C4-2B (cell line): ENCODE measurements around the gene MSRB1.

Experiments
- H3K27ac ChIP-seq: fragments of 450-650 bp; 2 replicates; pipeline ENCODE4 v1.5.1; 2017
- ZFX ChIP-seq: fragments of 450-650 bp; IDR thresholded peaks from 2 replicates; pipeline ENCODE4 v1.6.1; 2017
- TF ChIP-seq, protein P1 (sequence below): fragments of 450-650 bp; conservative IDR thresholded peaks from 2 replicates; pipeline ENCODE4 v1.5.1; 2017; ENCODE audit warnings: mild to moderate bottlenecking

MSRB1 gene

DNA sequence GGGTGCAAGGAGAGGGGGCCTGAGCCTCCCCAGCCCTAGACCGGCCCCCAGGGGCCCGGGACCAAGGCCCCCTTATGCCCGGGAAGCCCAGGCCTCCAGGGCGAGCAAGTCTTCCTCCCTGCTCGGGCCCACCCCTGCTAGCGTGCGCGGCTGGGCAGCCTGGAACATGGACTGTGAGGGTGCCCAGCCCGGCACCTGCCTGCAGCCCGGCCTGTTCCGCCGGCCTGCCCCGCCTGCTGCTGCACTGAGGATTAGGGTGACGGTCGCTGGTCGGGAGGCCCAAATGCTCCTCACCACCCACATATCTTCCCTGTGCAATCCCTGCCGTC, 30.8 kb downstream of the MSRB1 start:
- TF ChIP-seq ZFX, result no peak
- no peak overlapping the region for H3K27ac ChIP-seq

DNA sequence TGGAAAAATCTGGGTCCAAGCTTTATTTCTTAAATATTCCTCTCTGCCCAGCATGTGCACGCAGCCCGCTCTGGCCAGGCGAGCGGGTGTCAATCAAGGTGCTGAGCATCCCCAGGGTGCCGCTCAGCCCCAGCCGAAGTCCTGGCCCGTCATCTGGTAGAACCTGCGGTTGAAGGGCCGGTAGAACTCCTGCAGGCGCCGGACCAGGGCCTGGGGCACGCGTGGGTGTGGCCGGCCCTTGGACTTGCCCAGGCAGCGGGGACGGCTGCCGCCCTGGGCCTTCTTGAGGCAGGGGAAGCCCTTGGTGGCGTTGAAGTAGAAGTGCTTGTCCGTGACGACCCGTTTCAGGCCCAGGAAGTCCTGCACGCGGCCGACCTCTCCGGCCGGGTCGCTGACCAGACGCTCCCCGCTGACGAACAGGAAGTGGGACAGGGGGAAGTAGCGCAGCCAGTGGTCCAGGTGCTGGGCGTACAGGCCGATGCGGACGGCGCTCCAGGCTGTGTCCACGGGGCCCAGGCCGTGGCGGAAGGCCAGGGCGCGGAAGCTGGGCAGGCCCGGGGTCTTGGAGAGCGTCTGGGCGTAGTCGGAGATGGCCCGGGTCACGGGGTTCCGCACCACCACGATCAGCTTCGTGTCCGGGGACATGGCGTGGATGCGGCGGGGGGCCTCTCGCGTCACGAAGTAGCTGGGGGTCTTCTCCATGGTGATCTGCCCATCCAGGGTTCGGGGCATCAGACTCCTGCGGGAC, 31.4 kb downstream of the MSRB1 start:
- H3K27ac ChIP-seq, result no peak overlapping the region
- TF ChIP-seq ZFX, result no peak
- TF ChIP-seq, protein P1, sequence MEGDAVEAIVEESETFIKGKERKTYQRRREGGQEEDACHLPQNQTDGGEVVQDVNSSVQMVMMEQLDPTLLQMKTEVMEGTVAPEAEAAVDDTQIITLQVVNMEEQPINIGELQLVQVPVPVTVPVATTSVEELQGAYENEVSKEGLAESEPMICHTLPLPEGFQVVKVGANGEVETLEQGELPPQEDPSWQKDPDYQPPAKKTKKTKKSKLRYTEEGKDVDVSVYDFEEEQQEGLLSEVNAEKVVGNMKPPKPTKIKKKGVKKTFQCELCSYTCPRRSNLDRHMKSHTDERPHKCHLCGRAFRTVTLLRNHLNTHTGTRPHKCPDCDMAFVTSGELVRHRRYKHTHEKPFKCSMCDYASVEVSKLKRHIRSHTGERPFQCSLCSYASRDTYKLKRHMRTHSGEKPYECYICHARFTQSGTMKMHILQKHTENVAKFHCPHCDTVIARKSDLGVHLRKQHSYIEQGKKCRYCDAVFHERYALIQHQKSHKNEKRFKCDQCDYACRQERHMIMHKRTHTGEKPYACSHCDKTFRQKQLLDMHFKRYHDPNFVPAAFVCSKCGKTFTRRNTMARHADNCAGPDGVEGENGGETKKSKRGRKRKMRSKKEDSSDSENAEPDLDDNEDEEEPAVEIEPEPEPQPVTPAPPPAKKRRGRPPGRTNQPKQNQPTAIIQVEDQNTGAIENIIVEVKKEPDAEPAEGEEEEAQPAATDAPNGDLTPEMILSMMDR, result no peak

DNA sequence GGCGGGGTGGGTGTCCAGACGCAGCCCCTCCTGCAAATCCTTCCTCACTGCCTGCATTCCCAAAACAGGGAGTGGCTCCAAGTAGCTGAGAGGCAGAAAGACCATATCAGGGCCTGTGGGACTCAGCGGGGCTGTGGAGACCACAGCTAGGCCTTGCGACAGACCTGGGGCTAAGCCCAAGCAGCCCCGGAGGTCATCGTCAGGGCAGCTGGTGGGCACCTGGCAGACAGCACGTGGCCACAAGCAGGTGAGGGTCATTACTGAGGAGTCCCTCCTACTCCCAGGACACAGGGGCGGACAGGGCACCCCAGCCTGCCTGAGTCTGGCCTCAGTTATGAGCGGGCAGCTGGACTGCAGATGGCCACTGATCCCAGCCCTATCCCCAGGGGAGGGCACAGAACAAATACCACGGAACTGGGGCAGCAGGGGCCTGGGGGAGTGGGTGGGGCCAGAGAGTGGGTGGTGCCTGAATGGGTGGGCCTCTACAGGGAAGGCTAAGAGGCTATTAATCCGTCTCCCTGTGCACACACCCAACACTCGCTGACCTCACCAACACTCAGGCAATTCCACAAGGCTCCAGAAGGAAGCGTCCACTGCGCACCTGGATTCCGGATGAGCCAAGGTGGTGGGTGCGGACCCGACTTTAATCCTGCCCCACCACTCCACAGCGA, 33.3 kb downstream of the MSRB1 start:
- TF ChIP-seq, protein P1, result no peak
- no peak for TF ChIP-seq ZFX
- no peak overlapping the region for H3K27ac ChIP-seq

DNA sequence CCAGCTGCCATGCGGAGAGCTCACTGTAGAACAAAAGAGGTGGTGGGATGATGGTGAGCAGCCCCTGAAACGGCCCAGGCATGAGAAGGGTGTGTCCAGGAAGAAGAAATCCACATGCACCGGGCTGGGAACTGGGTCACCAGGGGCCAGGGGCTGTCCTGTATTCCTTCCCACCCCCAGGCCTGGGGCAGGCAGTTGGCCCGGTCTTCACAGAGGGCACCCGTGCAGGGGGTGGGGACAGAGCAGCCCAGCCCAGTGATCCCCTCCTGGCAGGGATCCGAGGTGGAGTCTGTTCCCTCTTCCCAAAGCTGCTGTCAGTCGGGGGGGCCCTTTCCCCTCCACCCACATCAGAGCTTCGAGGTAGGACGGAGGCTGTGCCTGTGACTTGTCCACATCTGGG, 34.0 kb downstream of the MSRB1 start:
- no peak overlapping the region for H3K27ac ChIP-seq
- TF ChIP-seq ZFX, result no peak
- TF ChIP-seq, protein P1, result no peak

DNA sequence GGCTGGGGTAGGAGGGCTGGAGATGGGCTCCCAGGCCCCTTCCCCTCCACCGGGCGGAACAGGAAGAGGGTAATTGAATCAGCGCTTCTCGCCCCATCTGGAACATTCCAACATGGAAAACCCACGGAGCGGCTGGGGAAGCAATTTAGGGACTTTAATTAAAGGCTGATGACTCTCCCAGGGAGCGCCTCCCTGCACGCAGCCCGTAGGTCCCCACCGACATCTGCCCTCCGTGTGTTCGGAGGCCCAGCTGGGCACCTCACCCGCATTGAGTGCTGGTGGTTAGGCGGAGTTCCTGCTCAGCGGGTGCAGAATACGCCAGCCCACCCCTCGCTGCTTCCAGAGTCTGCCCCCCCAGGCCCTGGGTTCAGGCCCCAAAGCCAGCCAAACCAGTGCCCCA, 34.8 kb downstream of the MSRB1 start:
- no peak overlapping the region for H3K27ac ChIP-seq
- TF ChIP-seq, protein P1, result no peak
- TF ChIP-seq ZFX, result no peak

DNA sequence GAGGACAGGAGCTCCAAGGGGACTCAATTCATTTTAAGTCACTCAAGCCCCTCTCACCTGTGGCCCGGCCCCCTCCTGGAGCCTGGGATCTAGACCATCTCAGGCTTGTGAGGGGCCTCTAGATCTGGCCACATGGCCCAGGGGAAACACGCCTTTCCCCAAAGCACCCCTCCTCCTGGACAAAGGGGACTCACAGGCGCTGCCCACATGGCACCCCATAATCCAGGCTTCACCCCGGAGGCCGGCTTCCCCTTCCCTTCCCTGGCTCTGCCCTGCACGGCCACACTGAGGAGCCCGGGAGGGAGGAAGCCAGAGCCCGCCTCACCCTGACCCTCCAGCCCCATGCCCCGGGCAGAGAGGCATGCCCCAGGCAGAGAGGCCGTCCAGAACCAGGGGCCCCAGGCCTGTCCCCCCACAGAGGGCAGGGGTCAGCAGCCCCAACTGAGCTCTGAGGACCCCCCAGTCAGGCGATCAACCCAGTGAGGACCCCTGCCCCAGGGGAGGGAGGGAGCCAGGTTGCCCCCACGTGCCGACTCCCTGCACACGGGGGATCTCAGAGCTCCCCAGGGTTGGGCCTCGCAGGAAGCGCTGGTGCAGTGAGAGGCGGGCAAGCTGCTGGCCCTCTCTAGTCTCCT, 35.7 kb downstream of the MSRB1 start:
- TF ChIP-seq, protein P1, result no peak
- no peak for TF ChIP-seq ZFX
- H3K27ac ChIP-seq, result no peak overlapping the region

DNA sequence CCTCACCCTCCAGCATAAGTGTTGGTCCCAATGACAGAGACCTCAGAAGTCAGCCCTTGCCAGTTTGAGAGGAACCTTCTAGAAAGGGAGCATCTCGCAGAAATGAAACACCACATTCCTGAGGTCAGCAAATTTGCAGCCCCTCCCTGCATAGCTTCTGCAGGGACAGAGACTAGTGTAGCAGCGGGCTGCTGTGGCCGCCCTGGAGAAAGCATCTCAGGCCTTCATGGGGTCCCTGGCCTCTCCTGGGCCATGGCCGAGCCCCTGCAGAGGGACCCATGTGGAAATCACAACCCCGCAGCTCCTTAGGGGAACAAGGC, 36.2 kb downstream of the MSRB1 start:
- no peak for TF ChIP-seq ZFX
- TF ChIP-seq, protein P1, result no peak
- no peak overlapping the region for H3K27ac ChIP-seq
